ENCODE data around the gene STARD13. TPM values are rescaled to one million over a fixed set of nuclear protein-coding genes. Genes with fewer than 3 reads are reported as not detected.

Gene STARD13
- total RNA-seq, 1 experiment from 2014 or later, result 2.1 TPM

DNA sequence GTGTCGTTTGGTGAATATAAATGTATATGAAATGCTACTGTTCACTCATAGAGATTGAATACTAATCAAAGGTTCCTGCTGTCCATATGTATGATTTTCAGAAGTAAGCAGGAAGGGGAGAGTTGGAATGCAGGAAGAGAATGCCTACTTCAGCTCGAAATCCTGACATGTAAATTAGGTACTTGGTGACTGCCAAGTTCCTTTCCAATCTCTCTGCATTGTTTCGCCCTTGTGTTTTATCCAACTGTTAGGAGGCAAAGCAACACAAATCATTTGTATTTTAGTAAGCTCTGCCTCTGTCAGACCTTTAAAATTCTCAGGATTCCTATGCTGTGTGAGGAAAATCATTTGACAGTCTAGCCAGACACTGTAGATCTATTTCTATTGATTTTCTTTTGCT is 9.0 kb downstream of the STARD13 start:
- Histone ChIP-seq H3K4me2 (ENCODE audit: insufficient read depth, insufficient read length, low read length) (no peak overlapping the region), H2AK5ac (ENCODE audit: insufficient read length, low read length) (no peak overlapping the region), H3K14ac (ENCODE audit: insufficient read depth, low read length) (no peak overlapping the region), H3K4ac (ENCODE audit: low read depth, low read length) (no peak overlapping the region), H3K18ac (ENCODE audit: insufficient read length, low read depth, low read length) (no peak overlapping the region), H4K91ac (ENCODE audit: insufficient read length, low read depth, low read length) (no peak overlapping the region), H3K4me1 (ENCODE audit: insufficient read depth, low read length) (no peaks in the 10 kb centered on the region; the same call in 1 of the 2 replicates), H2BK120ac (ENCODE audit: low read depth, low read length, poor library complexity, severe bottlenecking) (no peak overlapping the region), H3K27ac (ENCODE audit: insufficient read length, low read depth, low read length) (no peak overlapping the region), H3K27me3 (ENCODE audit: insufficient read depth, low read length) (no peaks in the 10 kb centered on the region), H3K79me1 (ENCODE audit: insufficient read depth, low read depth, low read length, poor library complexity, severe bottlenecking) (no peaks in the 10 kb centered on the region), H3K23me2 (ENCODE audit: insufficient read length, low read depth, low read length, poor library complexity, severe bottlenecking) (no peaks in the 10 kb centered on the region), H3K9ac (ENCODE audit: extremely low read depth, insufficient read length, low read length) (no peak overlapping the region), H2BK12ac (ENCODE audit: insufficient read length, low read depth, low read length) (no peak overlapping the region), H2BK15ac (ENCODE audit: low read depth, low read length) (no peak overlapping the region), H3T11ph (ENCODE audit: low read length) (no peak overlapping the region), H4K8ac (replicated peaks; ENCODE audit: insufficient read length, low read depth, low read length) (no peak overlapping the region), H4K20me1 (ENCODE audit: control insufficient read depth, insufficient read depth, insufficient read length) (no peaks in the 10 kb centered on the region), H3K23ac (ENCODE audit: insufficient read length, low read depth, low read length) (no peak overlapping the region), H4K5ac (ENCODE audit: insufficient read length, low read depth, low read length) (no peak overlapping the region), H3K79me2 (ENCODE audit: insufficient read depth, low read length) (no peaks in the 10 kb centered on the region), H2AFZ (ENCODE audit: low read length) (no peak overlapping the region), H3K9me3 (ENCODE audit: control insufficient read depth, low read depth, low read length) (no peaks in the 10 kb centered on the region), H2BK20ac (ENCODE audit: low read depth, low read length, poor library complexity, severe bottlenecking) (no peak overlapping the region), H3K56ac (ENCODE audit: insufficient read length, low read depth, low read length) (no peak overlapping the region), H2BK5ac (ENCODE audit: insufficient read length, low read length) (no peak overlapping the region)
- H3K27ac Mint-ChIP-seq, result no peak overlapping the region
- no peaks in the 10 kb centered on the region; the same call in 1 of the 2 replicates for H3K27me3 Mint-ChIP-seq (ENCODE audit: low read depth)
- WGBS (ENCODE audit: extremely low coverage, insufficient read length, low lambda C conversion rate), result no CpG with 5 or more reads among the region's 3 CpGs
- H3K9me3 Mint-ChIP-seq, result no peaks in the 10 kb centered on the region
- H3K4me1 Mint-ChIP-seq, result peaks cover 4 to 15% of the 10 kb centered on the region in 2 experiments
- no peak for DNase-seq
- no peak overlapping the region for H3K4me3 Mint-ChIP-seq
- TF ChIP-seq, protein P1, sequence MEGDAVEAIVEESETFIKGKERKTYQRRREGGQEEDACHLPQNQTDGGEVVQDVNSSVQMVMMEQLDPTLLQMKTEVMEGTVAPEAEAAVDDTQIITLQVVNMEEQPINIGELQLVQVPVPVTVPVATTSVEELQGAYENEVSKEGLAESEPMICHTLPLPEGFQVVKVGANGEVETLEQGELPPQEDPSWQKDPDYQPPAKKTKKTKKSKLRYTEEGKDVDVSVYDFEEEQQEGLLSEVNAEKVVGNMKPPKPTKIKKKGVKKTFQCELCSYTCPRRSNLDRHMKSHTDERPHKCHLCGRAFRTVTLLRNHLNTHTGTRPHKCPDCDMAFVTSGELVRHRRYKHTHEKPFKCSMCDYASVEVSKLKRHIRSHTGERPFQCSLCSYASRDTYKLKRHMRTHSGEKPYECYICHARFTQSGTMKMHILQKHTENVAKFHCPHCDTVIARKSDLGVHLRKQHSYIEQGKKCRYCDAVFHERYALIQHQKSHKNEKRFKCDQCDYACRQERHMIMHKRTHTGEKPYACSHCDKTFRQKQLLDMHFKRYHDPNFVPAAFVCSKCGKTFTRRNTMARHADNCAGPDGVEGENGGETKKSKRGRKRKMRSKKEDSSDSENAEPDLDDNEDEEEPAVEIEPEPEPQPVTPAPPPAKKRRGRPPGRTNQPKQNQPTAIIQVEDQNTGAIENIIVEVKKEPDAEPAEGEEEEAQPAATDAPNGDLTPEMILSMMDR (conservative IDR thresholded peaks at IDR 0.05), result no peak
- H3K36me3 Mint-ChIP-seq (ENCODE audit: insufficient read depth in 1 of 3, low read depth in 3 of 3), result no peaks in the 10 kb centered on the region

Measured in H9 (cell line).